H9 (cell line): ENCODE results near the gene PRDX2. TPM values are rescaled to one million over a fixed set of nuclear protein-coding genes. Genes with fewer than 3 reads are reported as not detected.

Experiments
- DNase-seq: peaks from one replicate; pipeline ENCODE4 v3.0.0-alpha.2; 2017
- H2AFZ ChIP-seq: one replicate; pipeline ENCODE4 v1.6.1; 2013; ENCODE audit warnings: mild to moderate bottlenecking, low read length, control low read depth, moderate library complexity
- H2AK5ac ChIP-seq: 2 replicates; pipeline ENCODE4 v1.6.1; 2013; ENCODE audit warnings: low read length, control low read depth, mixed read lengths; ENCODE audit not compliant: insufficient read length
- H2BK120ac ChIP-seq: one replicate; pipeline ENCODE4 v1.6.1; 2013; ENCODE audit warnings: low read depth, mild to moderate bottlenecking, low read length, control low read depth, inconsistent platforms; ENCODE audit not compliant: poor library complexity, severe bottlenecking
- H2BK12ac ChIP-seq: 2 replicates; pipeline ENCODE4 v1.6.1; 2013; ENCODE audit warnings: low read length, control low read depth, mixed read lengths, low read depth; ENCODE audit not compliant: insufficient read length
- H2BK15ac ChIP-seq: 2 replicates; pipeline ENCODE4 v1.6.1; 2013; ENCODE audit warnings: low read depth, low read length, control low read depth
- H2BK20ac ChIP-seq: one replicate; pipeline ENCODE4 v1.6.1; 2013; ENCODE audit warnings: low read depth, mild to moderate bottlenecking, low read length, control low read depth, inconsistent platforms; ENCODE audit not compliant: poor library complexity, severe bottlenecking
- H2BK5ac ChIP-seq: 2 replicates; pipeline ENCODE4 v1.6.1; 2013; ENCODE audit warnings: low read length, control low read depth, mixed read lengths; ENCODE audit not compliant: insufficient read length
- H3K14ac ChIP-seq: 2 replicates; pipeline ENCODE4 v1.6.1; 2013; ENCODE audit warnings: low read length, control low read depth; ENCODE audit not compliant: insufficient read depth
- H3K18ac ChIP-seq: 2 replicates; pipeline ENCODE4 v1.6.1; 2013; ENCODE audit warnings: low read depth, mild to moderate bottlenecking, mixed read lengths, low read length, control low read depth; ENCODE audit not compliant: insufficient read length
- H3K23ac ChIP-seq: 2 replicates; pipeline ENCODE4 v1.6.1; 2013; ENCODE audit warnings: low read length, control low read depth, mixed read lengths, low read depth; ENCODE audit not compliant: insufficient read length
- H3K23me2 ChIP-seq: 2 replicates; pipeline ENCODE4 v1.6.1; 2013; ENCODE audit warnings: low read depth, mild to moderate bottlenecking, mixed read lengths, low read length, control low read depth; ENCODE audit not compliant: insufficient read length, poor library complexity, severe bottlenecking
- H3K27ac ChIP-seq: 2 replicates; pipeline ENCODE4 v1.5.1; 2013; ENCODE audit warnings: low read length, control low read depth, mixed read lengths, low read depth; ENCODE audit not compliant: insufficient read length
- H3K27me3 ChIP-seq: 2 replicates; pipeline ENCODE4 v1.6.1; 2013; ENCODE audit warnings: low read length, control low read depth, inconsistent platforms; ENCODE audit not compliant: insufficient read depth
- H3K4ac ChIP-seq: 2 replicates; pipeline ENCODE4 v1.6.1; 2013; ENCODE audit warnings: low read depth, mild to moderate bottlenecking, control low read depth, inconsistent platforms, low read length, moderate library complexity
- H3K4me1 ChIP-seq: 2 replicates; pipeline ENCODE4 v1.6.1; 2013; ENCODE audit warnings: low read length, control low read depth, inconsistent platforms; ENCODE audit not compliant: insufficient read depth
- H3K4me2 ChIP-seq: 2 replicates; pipeline ENCODE4 v1.6.1; 2013; ENCODE audit warnings: low read length, control low read depth, mixed read lengths; ENCODE audit not compliant: insufficient read length, insufficient read depth
- H3K56ac ChIP-seq: 2 replicates; pipeline ENCODE4 v1.6.1; 2013; ENCODE audit warnings: low read depth, mild to moderate bottlenecking, mixed read lengths, low read length, control low read depth; ENCODE audit not compliant: insufficient read length
- H3K79me1 ChIP-seq: 2 replicates; pipeline ENCODE4 v1.6.1; 2013; ENCODE audit warnings: low read depth, mild to moderate bottlenecking, moderate library complexity, low read length, control low read depth, inconsistent platforms; ENCODE audit not compliant: insufficient read depth, poor library complexity, severe bottlenecking
- H3K79me2 ChIP-seq: 2 replicates; pipeline ENCODE4 v1.6.1; 2013; ENCODE audit warnings: low read length, control low read depth, inconsistent platforms; ENCODE audit not compliant: insufficient read depth
- H3K9ac ChIP-seq: 2 replicates; pipeline ENCODE4 v1.6.1; 2013; ENCODE audit warnings: low read length, control low read depth, mixed read lengths; ENCODE audit not compliant: insufficient read length; ENCODE audit errors: extremely low read depth
- H3K9me3 ChIP-seq: one replicate; pipeline ENCODE4 v1.6.1; 2013; ENCODE audit warnings: low read depth, low read length, inconsistent platforms; ENCODE audit not compliant: control insufficient read depth
- H3T11ph ChIP-seq: one replicate; pipeline ENCODE4 v1.6.1; 2013; ENCODE audit warnings: mild to moderate bottlenecking, low read length, control low read depth, inconsistent platforms
- H4K20me1 ChIP-seq: one replicate; pipeline ENCODE4 v1.6.1; 2013; ENCODE audit not compliant: control insufficient read depth, insufficient read length, insufficient read depth
- H4K5ac ChIP-seq: 2 replicates; pipeline ENCODE4 v1.6.1; 2013; ENCODE audit warnings: low read depth, mild to moderate bottlenecking, mixed read lengths, low read length, control low read depth; ENCODE audit not compliant: insufficient read length
- H4K8ac ChIP-seq: replicated peaks from 2 replicates; pipeline ENCODE4 v1.6.1; 2013; ENCODE audit warnings: low read length, control low read depth, mixed read lengths, low read depth; ENCODE audit not compliant: insufficient read length
- H4K91ac ChIP-seq: 2 replicates; pipeline ENCODE4 v1.6.1; 2013; ENCODE audit warnings: low read depth, mild to moderate bottlenecking, moderate library complexity, mixed read lengths, low read length, control low read depth; ENCODE audit not compliant: insufficient read length
- H3K27ac Mint-ChIP-seq, 3 experiments: 2 replicates in 2 of 3; 3 replicates in 1 of 3; pipeline ENCODE4 v1.8.0; 2020 to 2021; ENCODE audit warnings: mixed read lengths in 3 of 3, mild to moderate bottlenecking in 1 of 3, moderate library complexity in 1 of 3
- H3K27me3 Mint-ChIP-seq: 2 replicates; pipeline ENCODE4 v1.8.0; 2021; ENCODE audit warnings: low read depth, mild to moderate bottlenecking, moderate library complexity, mixed read lengths
- H3K36me3 Mint-ChIP-seq, 3 experiments: 2 replicates in 2 of 3; 3 replicates in 1 of 3; pipeline ENCODE4 v1.8.0; 2020 to 2021; ENCODE audit warnings: low read depth in 3 of 3, mixed read lengths in 3 of 3; ENCODE audit not compliant: insufficient read depth in 1 of 3
- H3K4me1 Mint-ChIP-seq, 2 experiments: 2 replicates each; pipeline ENCODE4 v1.8.0; 2020; ENCODE audit warnings: mixed read lengths in 2 of 2
- H3K4me3 Mint-ChIP-seq, 2 experiments: 2 replicates in 1 of 2; 3 replicates in 1 of 2; pipeline ENCODE4 v1.8.0; 2020 to 2021; ENCODE audit warnings: mild to moderate bottlenecking in 2 of 2, mixed read lengths in 2 of 2, moderate library complexity in 1 of 2
- H3K9me3 Mint-ChIP-seq, 2 experiments: 2 replicates in 1 of 2; 3 replicates in 1 of 2; pipeline ENCODE4 v1.8.0; 2020; ENCODE audit warnings: mild to moderate bottlenecking in 2 of 2, mixed read lengths in 2 of 2, moderate library complexity in 1 of 2
- WGBS: extraction: QIAGEN DNeasy Blood & Tissue Kit; methylation state at CpG from one replicate; pipeline ENCODE4 v1.1.7; 2013; ENCODE audit warnings: missing lambda C conversion rate, low lambda C conversion rate, mixed read lengths; ENCODE audit not compliant: insufficient read length; ENCODE audit errors: extremely low coverage; 5-methylcytosine and 5-hydroxymethylcytosine counted together
- total RNA-seq: library from RNA; stranded (reverse); gene quantifications from 2 replicates; pipeline ENCODE4 v1.2.1, GENCODE V29; 2021
- TF ChIP-seq, protein P1 (sequence below): fragments of 200-600 bp; sonication (generic); conservative IDR thresholded peaks from 3 replicates; pipeline ENCODE4 v1.8.0; 2021; ENCODE audit warnings: antibody characterized with exemption, mild to moderate bottlenecking

PRDX2 gene
- total RNA-seq, 1 experiment from 2014 or later: 468 TPM

DNA sequence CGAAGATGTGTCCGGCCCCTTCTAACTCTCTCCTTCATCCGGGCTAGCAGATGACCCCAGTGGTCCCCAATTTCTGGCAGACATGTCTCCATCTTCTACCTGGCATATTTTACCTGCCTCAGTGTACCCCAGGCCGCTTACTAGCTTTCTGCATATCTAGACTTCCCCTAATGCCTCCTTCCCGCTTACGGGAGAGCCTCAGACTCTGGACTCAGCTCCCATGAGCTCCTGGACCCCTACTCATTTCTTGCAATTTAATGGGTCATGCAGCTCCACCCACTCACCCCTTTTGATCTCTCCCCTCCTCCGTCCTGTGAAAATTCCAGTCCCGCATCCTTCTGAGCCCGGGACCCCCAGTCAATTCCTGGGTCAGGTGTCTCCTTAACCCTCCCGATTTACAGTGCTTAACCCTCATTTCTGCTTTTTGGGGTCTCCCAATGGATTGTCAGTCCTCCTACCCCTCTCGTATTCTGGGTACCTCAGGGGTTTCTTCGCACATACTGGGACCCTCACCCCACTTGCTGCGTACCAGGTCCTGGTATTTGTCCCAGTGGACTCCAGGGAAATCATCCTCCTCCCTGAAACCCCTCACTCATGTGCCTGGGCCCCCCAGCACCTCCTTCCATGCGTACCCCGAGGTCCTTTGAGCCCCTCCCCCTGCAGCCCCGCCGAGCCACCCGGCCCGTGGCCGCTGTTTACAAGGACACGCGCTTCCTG is 10.8 kb downstream of the PRDX2 start:
- Mint-ChIP-seq H3K4me1 (peaks cover 34% of the 10 kb centered on the region in 2 experiments), H3K4me3 (peak overlapping the region; percentile 76 to 85), H3K27me3 (peaks cover 8% of the 10 kb centered on the region), H3K27ac (peak overlapping the region in 2 of 3 experiments; percentile 46 to 73; a peak in 4 of 7 replicates), H3K9me3 (no peaks in the 10 kb centered on the region), H3K36me3 (no peaks in the 10 kb centered on the region)
- peak overlapping the region; percentile 31 for H3K18ac ChIP-seq
- no peak for DNase-seq
- peak overlapping the region; percentile 48 for H3K4me2 ChIP-seq
- no peak overlapping the region for H3T11ph ChIP-seq
- peaks cover 37% of the 10 kb centered on the region for H3K23me2 ChIP-seq
- no peaks in the 10 kb centered on the region for H4K20me1 ChIP-seq
- no CpG with 5 or more reads among the region's 22 CpGs for WGBS
- no peak overlapping the region for H3K23ac ChIP-seq
- no peak overlapping the region for H3K27ac ChIP-seq
- no peaks in the 10 kb centered on the region for H3K79me2 ChIP-seq
- no peaks in the 10 kb centered on the region; the same call in 1 of the 2 replicates for H3K27me3 ChIP-seq
- H3K14ac ChIP-seq: no peak overlapping the region
- TF ChIP-seq, protein P1, sequence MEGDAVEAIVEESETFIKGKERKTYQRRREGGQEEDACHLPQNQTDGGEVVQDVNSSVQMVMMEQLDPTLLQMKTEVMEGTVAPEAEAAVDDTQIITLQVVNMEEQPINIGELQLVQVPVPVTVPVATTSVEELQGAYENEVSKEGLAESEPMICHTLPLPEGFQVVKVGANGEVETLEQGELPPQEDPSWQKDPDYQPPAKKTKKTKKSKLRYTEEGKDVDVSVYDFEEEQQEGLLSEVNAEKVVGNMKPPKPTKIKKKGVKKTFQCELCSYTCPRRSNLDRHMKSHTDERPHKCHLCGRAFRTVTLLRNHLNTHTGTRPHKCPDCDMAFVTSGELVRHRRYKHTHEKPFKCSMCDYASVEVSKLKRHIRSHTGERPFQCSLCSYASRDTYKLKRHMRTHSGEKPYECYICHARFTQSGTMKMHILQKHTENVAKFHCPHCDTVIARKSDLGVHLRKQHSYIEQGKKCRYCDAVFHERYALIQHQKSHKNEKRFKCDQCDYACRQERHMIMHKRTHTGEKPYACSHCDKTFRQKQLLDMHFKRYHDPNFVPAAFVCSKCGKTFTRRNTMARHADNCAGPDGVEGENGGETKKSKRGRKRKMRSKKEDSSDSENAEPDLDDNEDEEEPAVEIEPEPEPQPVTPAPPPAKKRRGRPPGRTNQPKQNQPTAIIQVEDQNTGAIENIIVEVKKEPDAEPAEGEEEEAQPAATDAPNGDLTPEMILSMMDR: no peak
- no peak overlapping the region for H2BK120ac ChIP-seq
- H2BK12ac ChIP-seq: no peak overlapping the region
- no peak overlapping the region for H3K4ac ChIP-seq
- H2AFZ ChIP-seq: no peak overlapping the region
- no peak overlapping the region for H3K9ac ChIP-seq
- H3K9me3 ChIP-seq: no peaks in the 10 kb centered on the region
- H4K91ac ChIP-seq: no peak overlapping the region
- H2BK20ac ChIP-seq: no peak overlapping the region
- H2BK5ac ChIP-seq: no peak overlapping the region
- no peak overlapping the region for H2BK15ac ChIP-seq
- peaks cover 2% of the 10 kb centered on the region; the same call in 1 of the 2 replicates for H3K4me1 ChIP-seq
- H3K56ac ChIP-seq: no peak overlapping the region
- H4K5ac ChIP-seq: no peak overlapping the region
- H3K79me1 ChIP-seq: no peaks in the 10 kb centered on the region
- no peak overlapping the region for H2AK5ac ChIP-seq
- H4K8ac ChIP-seq: no peak overlapping the region
